HG03439 (cell line): ENCODE data around the gene STEAP3.

Experiments used
- ATAC-seq: cut with Tn5 transposase; IDR thresholded peaks from one replicate; pipeline ENCODE4 v1.9.1; 2021; ENCODE audit warnings: mild to moderate bottlenecking, moderate library complexity; ENCODE audit not compliant: unreplicated experiment

STEAP3 gene

GRCh38 chr2:119223521-119224390 is at the start of gene STEAP3:
Gene STEAP3, plus strand, starts transcription at chr2:119223834. Its CDS starts 7,179 bp downstream, at chr2:119231013.
- peak; percentile 76 for ATAC-seq

GRCh38 chr2:119174216-119174992 is 49.2 kb upstream of the STEAP3 start:
- ATAC-seq, result peak; percentile 65

GRCh38 chr2:119174993-119175347 is 48.7 kb upstream of the STEAP3 start:
- ATAC-seq, result no peak

- ATAC-seq, result no peak
Measured at GRCh38 chr2:119175517-119175916, 48.1 kb upstream of the STEAP3 start.

- no peak for ATAC-seq
Measured at GRCh38 chr2:119177171-119177837, 46.3 kb upstream of the STEAP3 start.

GRCh38 chr2:119177838-119178190 is 45.8 kb upstream of the STEAP3 start:
- no peak for ATAC-seq

- no peak for ATAC-seq
Measured at GRCh38 chr2:119178776-119179175, 44.9 kb upstream of the STEAP3 start.

- no peak for ATAC-seq
Measured at GRCh38 chr2:119179202-119179601, 44.4 kb upstream of the STEAP3 start.

GRCh38 chr2:119179991-119180390 is 43.6 kb upstream of the STEAP3 start:
- ATAC-seq, result no peak

GRCh38 chr2:119180892-119181291 is 42.7 kb upstream of the STEAP3 start:
- no peak for ATAC-seq

GRCh38 chr2:119181391-119181790 is 42.2 kb upstream of the STEAP3 start:
- ATAC-seq, result no peak

- ATAC-seq, result no peak
Measured at GRCh38 chr2:119181791-119182445, 41.7 kb upstream of the STEAP3 start.

- ATAC-seq, result no peak
Measured at GRCh38 chr2:119184512-119184911, 39.1 kb upstream of the STEAP3 start.

- ATAC-seq, result no peak
Measured at GRCh38 chr2:119190321-119191111, 33.1 kb upstream of the STEAP3 start.

- ATAC-seq, result no peak
Measured at GRCh38 chr2:119192893-119193292, 30.7 kb upstream of the STEAP3 start.

- no peak for ATAC-seq
Measured at GRCh38 chr2:119195001-119195400, 28.6 kb upstream of the STEAP3 start.

- no peak for ATAC-seq
Measured at GRCh38 chr2:119195887-119196286, 27.7 kb upstream of the STEAP3 start.

GRCh38 chr2:119196301-119197125 is 27.1 kb upstream of the STEAP3 start:
- ATAC-seq, result no peak

- no peak for ATAC-seq
Measured at GRCh38 chr2:119197126-119197405, 26.6 kb upstream of the STEAP3 start.
